Neural crest cell (in vitro differentiated cells): ENCODE measurements around the gene C12orf57. TPM values are rescaled to one million over a fixed set of nuclear protein-coding genes. Genes with fewer than 3 reads are reported as not detected.

Experiments used
- DNase-seq: peaks from one replicate; pipeline ENCODE4 v3.0.0; 2021; ENCODE audit warnings: low read depth, mixed read lengths, low spot score
- H3K27ac Mint-ChIP-seq: one replicate; pipeline ENCODE4 v1.8.0; 2021; ENCODE audit warnings: mild to moderate bottlenecking, mixed read lengths; ENCODE audit not compliant: unreplicated experiment
- H3K27me3 Mint-ChIP-seq: 2 replicates; pipeline ENCODE4 v1.8.0; 2021; ENCODE audit warnings: low read depth, mild to moderate bottlenecking, mixed read lengths
- H3K36me3 Mint-ChIP-seq: 2 replicates; pipeline ENCODE4 v1.8.0; 2021; ENCODE audit warnings: low read depth, mild to moderate bottlenecking, mixed read lengths
- H3K4me1 Mint-ChIP-seq: 2 replicates; pipeline ENCODE4 v1.8.0; 2021; ENCODE audit warnings: mixed read lengths
- H3K4me3 Mint-ChIP-seq: one replicate; pipeline ENCODE4 v1.8.0; 2021; ENCODE audit warnings: mild to moderate bottlenecking, mixed read lengths
- H3K9me3 Mint-ChIP-seq: 2 replicates; pipeline ENCODE4 v1.8.0; 2021; ENCODE audit warnings: mixed read lengths
- CTCF ChIP-seq: fragments of 200-600 bp; sonication (generic); conservative IDR thresholded peaks from 2 replicates; pipeline ENCODE4 v1.5.0; 2021; ENCODE audit warnings: antibody characterized with exemption, mild to moderate bottlenecking
- microRNA-seq: library from miRNA; unstranded; fragments of <30 nt; microRNA quantifications from one replicate; pipeline ENCODE4, GENCODE V29; 2020
- total RNA-seq: library from RNA; stranded (reverse); gene quantifications from 2 replicates; pipeline ENCODE4 v1.2.1, GENCODE V29; 2021

The C12orf57 gene
- total RNA-seq, 1 donor from 2014 or later, result 298 TPM

GRCh38 chr12:6987956-6988553, 44.2 kb downstream of the C12orf57 start:
- H3K4me1 Mint-ChIP-seq, result no peaks in the 10 kb centered on the region
- H3K27ac Mint-ChIP-seq, result no peak overlapping the region
- DNase-seq, result no peak
- peaks cover 10% of the 10 kb centered on the region for H3K36me3 Mint-ChIP-seq
- H3K27me3 Mint-ChIP-seq, result no peaks in the 10 kb centered on the region
- no peak overlapping the region for H3K4me3 Mint-ChIP-seq
- H3K9me3 Mint-ChIP-seq, result no peaks in the 10 kb centered on the region
- no peak for TF ChIP-seq CTCF

Small RNA genes within 50 kb of the gene (microRNA-seq; reads per million reads assigned to microRNA genes)
- gene MIR141, result 11.8 reads per million, percentile 23 among the genes with 10 or more reads in this experiment
- 296 reads per million, percentile 71 among the genes with 10 or more reads in this experiment for gene MIR200C

Other genes with a start within 250 kb of the C12orf57 start
- 8.6 and 8.7 TPM in 2 replicates for gene PIANP, start 243.2 kb upstream of the C12orf57 start, total RNA-seq
- gene COPS7A, start 220.0 kb upstream of the C12orf57 start, total RNA-seq, result 37.5 and 37.7 TPM in 2 replicates
- gene MLF2, start 190.9 kb upstream of the C12orf57 start, total RNA-seq, result 203 and 217 TPM in 2 replicates
- gene PTMS, start 177.7 kb upstream of the C12orf57 start, total RNA-seq, result 629 and 669 TPM in 2 replicates
- gene LAG3, start 171.5 kb upstream of the C12orf57 start, total RNA-seq, result 4.7 and 4.9 TPM in 2 replicates
- 3.8 and 4.1 TPM in 2 replicates for gene CD4, start 154.5 kb upstream of the C12orf57 start, total RNA-seq
- gene GPR162, start 122.2 kb upstream of the C12orf57 start, total RNA-seq, result 16.4 and 17.4 TPM in 2 replicates
- 47.4 and 52.7 TPM in 2 replicates for gene P3H3, start 115.6 kb upstream of the C12orf57 start, total RNA-seq
- 21.2 and 22.2 TPM in 2 replicates for gene GNB3, start 103.1 kb upstream of the C12orf57 start, total RNA-seq
- gene CDCA3, start 92.7 kb upstream of the C12orf57 start, total RNA-seq, result 67.9 and 71.7 TPM in 2 replicates
- gene USP5, start 91.9 kb upstream of the C12orf57 start, total RNA-seq, result 172 and 173 TPM in 2 replicates
- gene TPI1, start 76.5 kb upstream of the C12orf57 start, total RNA-seq, result 685 and 713 TPM in 2 replicates
- gene SPSB2, start 70.7 kb upstream of the C12orf57 start, total RNA-seq, result 6.2 and 7.0 TPM in 2 replicates
- gene LRRC23, start 39.2 kb upstream of the C12orf57 start, total RNA-seq, result 4.8 and 5.2 TPM in 2 replicates
- gene ENO2, start 29.4 kb upstream of the C12orf57 start, total RNA-seq, result 67.5 and 68.4 TPM in 2 replicates
- 118 and 122 TPM in 2 replicates for gene ATN1, start 16.1 kb upstream of the C12orf57 start, total RNA-seq
- gene RNU7-1, start 206 bp upstream of the C12orf57 start, total RNA-seq, result not detected in 2 replicates
- gene PTPN6, start 7.3 kb downstream of the C12orf57 start, total RNA-seq, result 0.73 and 1.1 TPM in 2 replicates
- 330 and 335 TPM in 2 replicates for gene PHB2, start 26.6 kb downstream of the C12orf57 start, total RNA-seq
- 57.5 and 65.5 TPM in 2 replicates for gene EMG1, start 26.9 kb downstream of the C12orf57 start, total RNA-seq
- gene LPCAT3, start 74.5 kb downstream of the C12orf57 start, total RNA-seq, result 29.7 and 32.8 TPM in 2 replicates
- gene C1S, start 116.7 kb downstream of the C12orf57 start, total RNA-seq, result 2.2 and 3.6 TPM in 2 replicates
- gene C1R, start 148.4 kb downstream of the C12orf57 start, total RNA-seq, result 4.0 and 5.3 TPM in 2 replicates
- gene C1RL, start 165.2 kb downstream of the C12orf57 start, total RNA-seq, result 12.8 and 15.3 TPM in 2 replicates
- gene RBP5, start 184.9 kb downstream of the C12orf57 start, total RNA-seq, result 0.65 and 1.0 TPM in 2 replicates
- gene CLSTN3, start 186.3 kb downstream of the C12orf57 start, total RNA-seq, result 28.2 and 30.4 TPM in 2 replicates
- 40.2 and 42.2 TPM in 2 replicates for gene PEX5, start 245.7 kb downstream of the C12orf57 start, total RNA-seq